ENCODE results near the gene HACD3. TPM values are rescaled to one million over a fixed set of nuclear protein-coding genes. Genes with fewer than 3 reads are reported as not detected.
A peak's percentile ranks its signal among the peaks of the same experiment; 100 is the strongest.

Gene HACD3
- 77.9 and 82.4 TPM in 2 replicates for total RNA-seq (2014; rRNA removed; shearing (Covaris generic))

- peak; percentile 90 for DNase-seq (ENCODE audit: low spot score)
Observed at GRCh38 chr15:65530318-65531111, at the start of gene HACD3. Gene HACD3, plus strand, starts transcription at chr15:65530463. Its CDS starts 169 bp downstream, at chr15:65530632.

DNA sequence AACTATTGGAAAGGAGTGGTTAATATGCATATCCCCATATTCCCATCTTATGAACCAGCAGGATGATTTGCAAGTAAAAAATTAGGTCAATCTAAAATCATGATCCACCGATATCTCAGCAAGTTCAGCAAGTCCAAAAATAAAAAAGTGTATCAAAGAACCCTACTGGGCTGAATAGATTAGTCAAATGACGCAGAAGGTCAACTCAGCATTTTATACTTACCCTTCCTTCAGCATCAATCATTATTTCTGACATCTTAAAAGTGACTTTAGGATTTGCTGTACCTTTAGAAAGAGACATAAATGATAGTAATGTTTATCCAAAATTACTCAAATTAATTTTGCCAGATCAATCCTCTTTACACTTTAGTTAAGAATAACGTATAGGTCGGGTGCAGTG, 45.4 kb upstream of the HACD3 start:
- DNase-seq (ENCODE audit: low spot score): no peak

DNA sequence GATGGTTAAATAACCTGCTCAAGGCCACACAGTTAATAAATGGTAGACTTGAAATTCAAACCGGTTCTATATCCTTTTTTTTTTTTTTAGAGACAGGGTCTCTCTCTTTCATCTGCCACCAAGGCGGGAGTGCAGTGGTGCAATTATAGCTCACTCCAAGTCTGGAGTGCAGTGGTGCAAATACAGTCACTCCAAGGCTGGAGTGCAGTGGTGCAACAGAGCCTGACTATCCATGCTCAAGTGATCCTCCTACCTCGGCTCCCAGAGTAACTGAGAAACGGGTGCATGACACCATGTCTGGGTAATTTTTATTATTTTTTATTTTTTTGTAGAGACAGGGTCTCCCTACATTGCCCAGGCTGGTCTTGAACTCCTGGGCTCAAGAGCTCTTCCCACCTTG, 36.2 kb upstream of the HACD3 start:
- no peak for DNase-seq (ENCODE audit: low spot score)

GRCh38 chr15:65509321-65509720, 20.9 kb upstream of the HACD3 start:
- no peak for DNase-seq (ENCODE audit: low spot score)

DNA sequence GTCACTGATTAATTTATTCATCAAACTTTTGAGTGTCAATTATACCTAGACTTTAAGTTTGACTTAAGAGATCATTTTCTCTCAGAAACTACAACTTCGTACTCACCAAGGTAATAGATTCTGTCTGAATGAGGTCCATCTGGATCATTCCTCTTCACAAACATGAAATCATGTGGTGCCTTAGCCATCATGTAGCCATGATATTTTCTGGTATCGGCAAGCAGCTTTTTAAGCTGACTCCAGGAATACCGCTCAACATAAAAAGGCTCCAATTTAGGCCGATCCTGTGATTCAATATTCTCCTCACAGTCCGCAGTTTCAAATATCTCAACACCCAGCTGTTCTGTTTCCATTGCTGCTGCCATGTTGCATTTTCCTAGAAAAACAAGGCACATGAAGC, 18.1 kb upstream of the HACD3 start:
- no peak for DNase-seq (ENCODE audit: low spot score)

DNA sequence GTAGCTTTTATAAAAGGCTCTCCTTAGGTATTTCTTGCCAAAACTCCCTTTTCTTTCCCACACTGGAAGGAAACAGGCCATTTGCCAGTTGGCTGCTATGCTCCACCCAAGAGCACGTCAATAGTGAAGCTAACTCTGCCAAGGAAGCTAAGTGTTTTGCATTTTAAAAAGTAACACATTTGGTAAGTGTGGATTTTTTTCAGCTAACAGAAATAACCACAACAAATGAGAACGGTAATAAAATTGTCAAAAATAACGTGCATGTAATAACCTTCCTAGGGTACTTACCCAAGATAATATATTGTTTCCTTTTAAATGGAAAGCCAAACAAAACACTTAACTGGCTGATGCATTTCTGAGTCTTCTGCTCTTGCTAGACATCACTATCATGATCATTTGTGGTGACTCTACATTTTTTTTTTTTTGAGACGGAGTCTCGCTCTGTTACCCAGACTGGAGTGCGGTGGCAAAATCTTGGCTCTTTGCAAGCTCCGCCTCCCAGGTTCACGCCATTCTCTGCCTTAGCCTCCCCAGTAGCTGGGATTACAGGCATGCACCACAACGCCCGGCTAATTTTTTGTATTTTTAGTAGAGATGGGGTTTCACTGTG, 17.4 kb upstream of the HACD3 start:
- DNase-seq (ENCODE audit: low spot score): no peak

DNA sequence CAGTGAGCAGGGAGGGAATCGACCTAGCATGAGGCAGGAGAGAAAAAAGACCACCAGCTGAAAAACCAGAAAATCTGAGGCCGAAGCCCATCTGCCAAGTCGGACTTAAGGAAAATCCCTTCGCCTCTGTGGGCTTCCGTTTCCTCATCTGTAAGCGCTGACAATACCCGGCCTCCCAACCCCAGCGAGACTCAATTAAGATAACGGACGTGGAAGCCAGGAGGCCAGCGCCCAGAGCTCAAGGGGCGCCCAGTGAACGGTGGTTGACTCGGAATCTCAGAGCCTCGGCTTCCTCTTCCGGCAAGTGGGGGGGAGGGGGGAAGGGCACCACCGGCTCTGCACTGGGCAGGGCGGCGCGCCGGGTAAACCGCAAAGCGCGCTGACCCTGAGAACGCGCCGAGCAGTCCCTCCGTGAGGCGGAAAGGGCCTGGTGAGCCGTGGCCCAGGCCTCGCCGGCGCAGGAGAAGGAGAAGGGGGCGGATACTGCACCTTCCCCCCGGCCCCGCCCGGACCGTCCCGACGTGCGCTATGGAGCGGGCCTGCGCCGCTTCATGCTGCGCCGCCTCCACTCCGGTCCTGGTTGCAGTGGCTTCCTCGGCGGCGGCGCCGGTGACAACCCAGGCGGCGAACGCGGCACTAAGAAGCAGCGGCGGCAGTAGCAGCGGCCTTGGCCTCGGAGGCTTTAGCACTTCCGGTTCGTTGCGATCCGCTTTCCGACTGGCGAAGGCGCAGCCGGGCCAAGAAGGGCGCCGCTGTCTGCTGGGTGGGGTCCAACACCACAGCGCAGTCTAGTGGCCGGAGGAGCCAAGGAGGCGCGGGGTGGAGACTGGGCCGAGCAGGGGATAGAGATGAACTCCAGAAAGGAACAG, 13.0 kb upstream of the HACD3 start, which contains the start of gene DPP8:
Gene DPP8 (minus strand): TSS at position 693 of the 869 bp plus-strand sequence. CDS start 5,136 bp downstream, outside the sequence.
- peak; percentile 97 for DNase-seq (ENCODE audit: low spot score)

GRCh38 chr15:65517866-65518207, 12.4 kb upstream of the HACD3 start:
- DNase-seq (ENCODE audit: low spot score): no peak

DNA sequence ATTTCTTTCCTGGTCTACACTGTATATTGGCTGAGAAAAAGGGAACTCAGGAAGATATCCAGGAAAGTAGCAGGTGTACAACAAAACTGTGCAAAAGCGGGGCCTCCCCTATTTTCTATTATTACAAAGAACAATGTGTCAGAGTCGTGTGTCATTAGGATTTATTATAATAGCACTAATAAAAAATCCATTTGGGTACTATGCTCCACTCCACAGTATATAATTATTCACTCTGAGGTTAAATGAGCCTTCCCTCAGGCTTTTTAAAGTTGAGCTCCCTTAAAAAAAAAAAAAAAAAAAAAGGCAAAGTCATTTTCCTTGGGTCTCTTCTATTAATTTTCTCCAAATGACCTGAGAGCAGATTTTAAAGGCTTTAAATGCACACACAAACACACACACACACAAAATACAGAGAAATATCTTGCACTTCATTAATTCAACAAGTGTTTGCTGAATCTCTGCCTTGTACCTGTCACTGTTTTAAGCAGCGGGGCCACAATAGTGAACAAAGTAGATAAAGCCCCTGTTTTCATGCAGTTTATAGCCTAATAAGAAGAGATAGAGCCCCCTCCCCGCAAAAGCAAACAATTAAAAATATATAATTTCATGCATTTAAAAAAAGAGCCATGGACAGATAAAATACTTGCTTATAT, 11.5 kb upstream of the HACD3 start:
- DNase-seq (ENCODE audit: low spot score): no peak

- DNase-seq (ENCODE audit: low spot score): no peak
Observed at GRCh38 chr15:65521350-65521749, 8.9 kb upstream of the HACD3 start.

GRCh38 chr15:65524226-65524625, 6.0 kb upstream of the HACD3 start:
- no peak for DNase-seq (ENCODE audit: low spot score)

DNA sequence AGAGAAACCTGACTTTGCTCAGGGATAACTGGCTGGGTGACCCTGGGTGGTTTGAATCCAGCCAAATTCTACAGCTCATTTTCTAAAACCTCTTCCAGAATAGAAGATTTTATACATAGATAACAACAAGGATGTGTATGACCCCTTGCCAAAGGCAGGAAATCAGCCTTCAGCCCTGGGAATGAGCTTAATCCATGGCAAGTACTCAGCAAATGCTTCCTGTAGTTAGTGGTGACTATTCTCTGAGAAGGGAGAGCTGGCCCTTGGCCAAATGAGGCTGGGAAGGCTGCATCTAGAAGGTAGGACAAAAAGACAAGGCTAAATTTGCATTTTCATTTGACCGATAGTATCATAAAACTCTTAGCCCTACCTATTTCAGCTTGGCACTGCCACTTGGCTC, 4.6 kb upstream of the HACD3 start:
- DNase-seq (ENCODE audit: low spot score): no peak

GRCh38 chr15:65528461-65529060, 1.7 kb upstream of the HACD3 start:
- no peak for DNase-seq (ENCODE audit: low spot score)

DNA sequence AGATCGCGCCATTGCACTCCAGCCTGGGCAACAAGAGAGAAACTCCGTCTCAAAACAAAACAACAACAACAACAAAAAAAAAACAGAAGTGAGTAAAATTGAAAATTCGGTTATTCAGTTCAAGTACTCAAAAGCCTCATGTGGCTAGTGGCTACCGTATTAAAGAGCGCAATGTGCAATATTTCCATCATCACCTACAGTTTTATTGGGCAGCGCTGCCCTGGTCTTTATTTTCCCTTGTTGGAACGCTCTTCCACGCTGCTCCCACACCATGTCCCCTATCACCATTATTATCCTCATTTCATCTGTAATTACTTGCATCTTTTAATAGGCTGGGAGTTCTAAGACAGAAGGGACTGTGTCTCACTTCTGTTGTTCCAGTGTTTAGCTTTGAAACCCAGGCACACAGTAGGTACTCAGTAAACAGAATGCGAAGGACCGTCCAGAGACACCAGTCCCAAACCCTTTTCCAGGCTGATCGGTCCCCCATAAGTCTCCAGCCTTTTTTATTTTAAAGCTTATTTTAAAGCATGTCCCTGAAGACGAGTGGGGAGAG, 423 bp upstream of the HACD3 start:
- no peak for DNase-seq (ENCODE audit: low spot score)

DNA sequence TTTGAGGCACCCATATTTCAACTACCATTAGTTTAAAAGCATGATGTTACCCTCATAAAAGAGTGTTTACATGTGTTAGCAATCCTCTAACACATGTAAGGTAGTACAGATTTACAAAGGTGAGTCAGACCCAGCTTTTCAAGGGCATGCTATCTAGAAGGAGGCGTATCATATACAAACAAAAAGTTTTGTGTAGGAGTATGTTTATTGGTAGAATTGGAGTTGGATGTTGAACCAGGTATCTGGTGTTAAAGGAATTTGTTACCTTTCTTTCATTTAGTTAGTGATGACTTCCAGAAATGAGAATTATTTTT, 2.4 kb downstream of the HACD3 start:
- peak; percentile 30 for DNase-seq (ENCODE audit: low spot score)

- no peak for DNase-seq (ENCODE audit: low spot score)
Observed at GRCh38 chr15:65533057-65533756, 2.9 kb downstream of the HACD3 start.

- no peak for DNase-seq (ENCODE audit: low spot score)
Observed at GRCh38 chr15:65535192-65535591, 4.9 kb downstream of the HACD3 start.

- DNase-seq (ENCODE audit: low spot score): no peak
Observed at GRCh38 chr15:65540314-65540713, 10.1 kb downstream of the HACD3 start.

DNA sequence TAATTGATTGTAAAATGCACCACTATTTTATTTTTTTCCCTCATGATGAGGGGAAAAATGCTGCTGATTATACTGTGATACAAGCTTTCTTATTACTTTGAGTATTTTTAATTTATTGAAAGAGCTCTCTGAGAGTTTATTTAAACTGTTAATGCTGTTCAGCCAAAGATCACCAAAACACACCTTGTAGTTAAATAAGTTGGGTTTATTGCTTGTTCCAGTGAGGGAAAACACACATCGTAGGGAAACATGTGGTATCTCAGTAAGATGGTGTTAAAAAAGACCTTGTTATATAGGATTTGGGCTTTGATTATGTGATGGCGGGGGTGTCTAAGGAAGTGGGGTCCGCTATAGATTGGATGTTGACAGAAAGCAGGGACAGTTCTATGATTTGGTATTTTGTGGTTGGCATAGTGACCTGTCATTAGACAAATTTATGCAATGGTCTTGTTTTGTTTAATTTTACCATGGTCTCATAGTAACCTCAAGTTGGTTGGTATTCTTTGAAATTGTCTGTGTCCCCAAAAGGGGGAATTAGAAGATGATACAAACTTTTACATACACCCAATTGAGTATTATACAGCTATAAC, 11.1 kb downstream of the HACD3 start:
- DNase-seq (ENCODE audit: low spot score): no peak

GRCh38 chr15:65547841-65548240, 17.6 kb downstream of the HACD3 start:
- DNase-seq (ENCODE audit: low spot score): no peak
